ENCODE data around the gene MBD3L2.
"Not testable (repeated sequence)": the region's sequence is repeated elsewhere in the genome, so short reads cannot be mapped to it uniquely, and the experiment has no call there.

- not testable (repeated sequence) for TF ChIP-seq POLR2A, CTCF (IDR thresholded peaks at IDR 0.05)
Observed at GRCh38 chr19:7056371-7056770, 7.2 kb downstream of the MBD3L2 start.
